ENCODE data around the gene PCCA.
"Not testable (repeated sequence)": the region's sequence is repeated elsewhere in the genome, so short reads cannot be mapped to it uniquely, and the experiment has no call there.

DNA sequence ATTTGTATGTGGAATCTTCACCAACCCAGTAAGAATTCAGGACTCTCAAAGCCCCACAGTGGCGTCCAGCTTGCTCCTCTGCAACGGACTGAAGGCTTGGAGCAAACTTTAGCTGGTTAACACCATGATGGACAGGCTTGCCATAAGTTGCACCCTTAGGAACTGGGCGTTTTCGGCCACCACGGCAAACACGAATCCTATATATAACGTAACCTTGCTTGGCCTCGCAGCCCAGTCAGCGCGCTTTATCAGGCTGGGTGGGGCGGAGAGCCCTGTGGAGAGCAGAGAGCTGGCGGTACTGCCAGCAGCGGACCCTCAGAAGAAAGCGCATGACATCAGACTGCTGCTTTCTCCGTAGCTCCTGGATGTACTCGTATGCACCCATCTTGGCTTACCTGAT is 61.8 kb downstream of the PCCA start:
- not testable (repeated sequence) for TF ChIP-seq POLR2A (IDR thresholded peaks at IDR 0.05; ENCODE audit: low read length); GATA1 (IDR thresholded peaks at IDR 0.05; ENCODE audit: low read depth, low read length)

Data from erythroblast (primary cell).